Stimulated activated CD4-positive, alpha-beta T cell treated with anti-CD3 and anti-CD28 coated beads, Interleukin-15, amount 100 ng/mL, for 1 hour (primary cell): ENCODE data around the gene PTP4A1.
"Not testable (repeated sequence)": the region's sequence is repeated elsewhere in the genome, so short reads cannot be mapped to it uniquely, and the experiment has no call there.

ENCODE experiments used
- DNase-seq, 2 donors: peaks; one replicate each; pipeline ENCODE4 v3.0.0-alpha.2; 2020; ENCODE audit warnings: low read depth in 1 of 2, low spot score in 1 of 2

The PTP4A1 gene

GRCh38 chr6:63581355-63582013 lies 9.2 kb downstream of the PTP4A1 start:
- DNase-seq: no peak

GRCh38 chr6:63582579-63583231 lies 10.4 kb downstream of the PTP4A1 start:
- no peak for DNase-seq

GRCh38 chr6:63584125-63584514 lies 11.8 kb downstream of the PTP4A1 start:
- no peak for DNase-seq

GRCh38 chr6:63584566-63584965 lies 12.3 kb downstream of the PTP4A1 start:
- no peak for DNase-seq

GRCh38 chr6:63585652-63586051 lies 13.4 kb downstream of the PTP4A1 start:
- not testable (repeated sequence) for DNase-seq

GRCh38 chr6:63589952-63590411 lies 17.7 kb downstream of the PTP4A1 start:
- no peak for DNase-seq

GRCh38 chr6:63592886-63593285 lies 20.6 kb downstream of the PTP4A1 start:
- no peak for DNase-seq

- no peak for DNase-seq
Observed at GRCh38 chr6:63597141-63598048, 25.1 kb downstream of the PTP4A1 start.

- DNase-seq: peak; percentile 40 to 43
Observed at GRCh38 chr6:63598049-63599036, 26.1 kb downstream of the PTP4A1 start.

- DNase-seq: no peak
Observed at GRCh38 chr6:63599243-63599642, 27.0 kb downstream of the PTP4A1 start.

- no peak for DNase-seq
Observed at GRCh38 chr6:63600136-63600535, 27.9 kb downstream of the PTP4A1 start.

- DNase-seq: no peak
Observed at GRCh38 chr6:63609231-63609630, 37.0 kb downstream of the PTP4A1 start.

GRCh38 chr6:63610944-63611343 lies 38.7 kb downstream of the PTP4A1 start:
- no peak for DNase-seq

- no peak for DNase-seq
Observed at GRCh38 chr6:63611560-63611959, 39.3 kb downstream of the PTP4A1 start.

GRCh38 chr6:63615590-63615989 lies 43.3 kb downstream of the PTP4A1 start:
- DNase-seq: no peak
